Type B pancreatic cell (in vitro differentiated cells): ENCODE measurements around the gene WDR64. TPM values are rescaled to one million over a fixed set of nuclear protein-coding genes. Genes with fewer than 3 reads are reported as not detected.
"Not testable (repeated sequence)": the region's sequence is repeated elsewhere in the genome, so short reads cannot be mapped to it uniquely, and the experiment has no call there.

Experiments
- DNase-seq: peaks from one replicate; pipeline ENCODE4 v3.0.0; 2021; ENCODE audit warnings: mixed read lengths; ENCODE audit not compliant: unreplicated experiment; ENCODE audit errors: extremely low spot score
- H3K27ac Mint-ChIP-seq: 2 replicates; pipeline ENCODE4 v1.8.0; 2021; ENCODE audit warnings: mild to moderate bottlenecking, mixed read lengths
- H3K27me3 Mint-ChIP-seq: 2 replicates; pipeline ENCODE4 v1.8.0; 2021; ENCODE audit warnings: mixed read lengths
- H3K36me3 Mint-ChIP-seq: 2 replicates; pipeline ENCODE4 v1.8.0; 2021; ENCODE audit warnings: mixed read lengths
- H3K4me1 Mint-ChIP-seq: one replicate; pipeline ENCODE4 v1.8.0; 2021; ENCODE audit warnings: mixed read lengths; ENCODE audit not compliant: unreplicated experiment
- H3K4me3 Mint-ChIP-seq: 2 replicates; pipeline ENCODE4 v1.8.0; 2021; ENCODE audit warnings: mild to moderate bottlenecking, mixed read lengths
- H3K9me3 Mint-ChIP-seq: 2 replicates; pipeline ENCODE4 v1.8.0; 2021; ENCODE audit warnings: mixed read lengths
- total RNA-seq: library from RNA; stranded (reverse); gene quantifications from 2 replicates; pipeline ENCODE4 v1.2.1, GENCODE V29; 2021; ENCODE audit warnings: low replicate concordance
- TF ChIP-seq, protein P1 (sequence below): fragments of 200-600 bp; sonication (generic); conservative IDR thresholded peaks from 2 replicates; pipeline ENCODE4 v1.5.0; 2021; ENCODE audit warnings: antibody characterized with exemption, mild to moderate bottlenecking

Gene WDR64
- total RNA-seq, 1 donor from 2014 or later, result not detected

DNA sequence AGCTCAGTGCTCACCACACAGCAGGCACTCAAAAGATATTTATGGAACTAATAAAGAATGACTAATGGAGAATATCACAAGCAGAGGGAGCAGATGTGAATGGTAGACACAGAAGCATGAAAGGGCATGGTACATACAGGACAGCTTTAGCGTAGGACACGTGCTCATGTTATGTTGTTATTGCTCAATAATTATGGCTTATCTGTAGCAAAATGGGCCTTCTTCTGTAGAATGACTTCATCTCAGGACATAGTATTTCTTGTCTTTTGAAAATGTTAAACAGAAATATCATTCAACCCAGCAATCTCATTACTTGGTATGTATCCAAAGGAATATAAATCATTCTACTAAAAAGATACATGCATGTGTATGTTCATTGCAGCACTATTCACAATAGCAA, 137.0 kb downstream of the WDR64 start:
- H3K27ac Mint-ChIP-seq, result no peak overlapping the region
- no peaks in the 10 kb centered on the region for H3K36me3 Mint-ChIP-seq

DNA sequence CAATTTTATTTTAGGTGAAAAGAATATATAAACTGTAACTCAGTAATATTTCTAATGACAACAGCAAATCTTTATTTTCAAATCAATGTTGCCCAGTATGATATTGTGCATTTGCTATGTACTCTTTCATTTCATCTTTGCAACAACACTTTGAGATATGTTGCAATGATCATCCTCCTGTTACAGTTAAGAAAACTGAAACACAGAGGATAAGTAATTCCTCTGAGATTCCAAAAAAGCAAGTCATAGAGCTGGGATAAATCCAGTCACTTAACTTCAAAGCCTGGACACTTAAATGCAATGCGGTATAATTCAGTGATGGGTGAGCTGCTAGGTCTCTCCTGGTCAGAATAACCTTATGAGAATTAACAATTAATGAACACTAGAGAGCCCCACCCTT, 147.3 kb downstream of the WDR64 start:
- H3K27me3 Mint-ChIP-seq, result no peaks in the 10 kb centered on the region

More for the DNA sequence above, 137.0 kb downstream of the WDR64 start:
- no peak for DNase-seq
- H3K4me3 Mint-ChIP-seq, result no peak overlapping the region
- peaks cover 6% of the 10 kb centered on the region for H3K27me3 Mint-ChIP-seq
- TF ChIP-seq, protein P1, sequence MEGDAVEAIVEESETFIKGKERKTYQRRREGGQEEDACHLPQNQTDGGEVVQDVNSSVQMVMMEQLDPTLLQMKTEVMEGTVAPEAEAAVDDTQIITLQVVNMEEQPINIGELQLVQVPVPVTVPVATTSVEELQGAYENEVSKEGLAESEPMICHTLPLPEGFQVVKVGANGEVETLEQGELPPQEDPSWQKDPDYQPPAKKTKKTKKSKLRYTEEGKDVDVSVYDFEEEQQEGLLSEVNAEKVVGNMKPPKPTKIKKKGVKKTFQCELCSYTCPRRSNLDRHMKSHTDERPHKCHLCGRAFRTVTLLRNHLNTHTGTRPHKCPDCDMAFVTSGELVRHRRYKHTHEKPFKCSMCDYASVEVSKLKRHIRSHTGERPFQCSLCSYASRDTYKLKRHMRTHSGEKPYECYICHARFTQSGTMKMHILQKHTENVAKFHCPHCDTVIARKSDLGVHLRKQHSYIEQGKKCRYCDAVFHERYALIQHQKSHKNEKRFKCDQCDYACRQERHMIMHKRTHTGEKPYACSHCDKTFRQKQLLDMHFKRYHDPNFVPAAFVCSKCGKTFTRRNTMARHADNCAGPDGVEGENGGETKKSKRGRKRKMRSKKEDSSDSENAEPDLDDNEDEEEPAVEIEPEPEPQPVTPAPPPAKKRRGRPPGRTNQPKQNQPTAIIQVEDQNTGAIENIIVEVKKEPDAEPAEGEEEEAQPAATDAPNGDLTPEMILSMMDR, result no peak
- peaks cover 4% of the 10 kb centered on the region for H3K4me1 Mint-ChIP-seq
- H3K9me3 Mint-ChIP-seq, result no peaks in the 10 kb centered on the region

DNA sequence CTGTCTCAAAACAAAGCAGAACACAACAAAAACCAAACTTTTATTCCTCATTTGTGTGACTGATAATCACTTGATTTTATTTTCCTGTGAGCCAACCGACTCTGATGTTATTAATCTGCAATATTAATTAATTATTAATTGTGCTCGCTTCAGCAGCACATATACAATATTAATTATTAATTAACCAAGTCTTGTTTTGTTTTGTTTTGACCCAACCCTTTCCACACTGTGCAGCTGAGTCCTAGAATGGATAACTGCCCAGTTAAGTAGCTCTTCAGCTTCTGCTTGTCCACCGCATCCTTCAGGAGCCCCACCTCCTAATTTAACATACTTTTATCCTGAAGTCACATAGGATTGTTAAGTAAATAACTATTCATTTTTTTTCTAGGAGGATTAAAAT, 148.6 kb downstream of the WDR64 start:
- H3K4me1 Mint-ChIP-seq, result no peaks in the 10 kb centered on the region
- TF ChIP-seq, protein P1, result no peak
- no peak overlapping the region for H3K4me3 Mint-ChIP-seq
- H3K9me3 Mint-ChIP-seq, result no peaks in the 10 kb centered on the region
- DNase-seq, result no peak
- no peaks in the 10 kb centered on the region for H3K36me3 Mint-ChIP-seq
- H3K27me3 Mint-ChIP-seq, result no peaks in the 10 kb centered on the region
- no peak overlapping the region for H3K27ac Mint-ChIP-seq

More for the DNA sequence above, 147.3 kb downstream of the WDR64 start:
- no peaks in the 10 kb centered on the region for H3K36me3 Mint-ChIP-seq
- H3K4me3 Mint-ChIP-seq, result no peak overlapping the region
- TF ChIP-seq, protein P1, result no peak
- no peaks in the 10 kb centered on the region for H3K9me3 Mint-ChIP-seq
- no peaks in the 10 kb centered on the region for H3K4me1 Mint-ChIP-seq
- no peak for DNase-seq
- no peak overlapping the region for H3K27ac Mint-ChIP-seq

DNA sequence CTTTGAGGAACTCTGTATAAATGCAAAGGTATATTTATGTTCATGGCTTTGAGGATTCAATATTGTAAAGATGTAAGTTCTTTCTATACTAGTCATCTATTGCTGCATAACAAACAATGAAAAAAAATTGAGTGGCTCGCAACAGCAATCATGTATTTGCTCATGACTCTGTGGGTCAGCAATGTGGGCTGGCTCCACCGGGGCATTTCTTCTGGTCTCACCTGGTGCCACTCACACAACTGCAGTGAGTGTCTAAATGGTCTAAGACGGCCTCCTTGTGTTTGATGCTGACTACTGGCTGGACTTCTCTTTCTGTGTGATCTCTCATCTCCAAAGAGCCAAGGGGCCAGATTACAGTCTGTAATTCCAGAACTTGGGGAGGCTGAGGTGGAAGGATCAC, 150.8 kb downstream of the WDR64 start:
- no peaks in the 10 kb centered on the region for H3K36me3 Mint-ChIP-seq
- TF ChIP-seq, protein P1, result no peak
- H3K9me3 Mint-ChIP-seq, result no peaks in the 10 kb centered on the region
- no peak for DNase-seq
- no peaks in the 10 kb centered on the region for H3K27me3 Mint-ChIP-seq
- no peak overlapping the region for H3K27ac Mint-ChIP-seq
- no peak overlapping the region for H3K4me3 Mint-ChIP-seq
- no peaks in the 10 kb centered on the region for H3K4me1 Mint-ChIP-seq

DNA sequence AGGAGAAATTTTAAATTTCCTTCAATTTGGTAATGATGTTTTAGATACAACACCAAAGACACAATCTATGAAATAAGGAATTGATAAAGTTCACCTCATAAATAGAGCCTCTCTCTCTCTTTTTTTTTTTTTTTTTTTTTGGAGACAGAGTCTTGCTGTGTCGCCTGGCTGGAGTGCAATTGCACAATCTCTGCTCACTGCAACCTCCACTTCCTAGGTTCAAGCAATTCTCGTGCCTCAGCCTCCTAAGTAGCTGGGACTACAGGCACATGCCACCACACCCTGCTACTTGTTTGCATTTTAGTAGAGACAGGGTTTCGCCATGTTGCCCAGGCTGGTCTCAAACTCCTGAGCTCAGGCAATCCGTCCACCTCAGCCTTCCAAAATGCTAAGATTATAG, 152.6 kb downstream of the WDR64 start:
- not testable (repeated sequence) for H3K27ac Mint-ChIP-seq, H3K9me3 Mint-ChIP-seq, H3K4me1 Mint-ChIP-seq, H3K27me3 Mint-ChIP-seq, H3K36me3 Mint-ChIP-seq, H3K4me3 Mint-ChIP-seq, DNase-seq

DNA sequence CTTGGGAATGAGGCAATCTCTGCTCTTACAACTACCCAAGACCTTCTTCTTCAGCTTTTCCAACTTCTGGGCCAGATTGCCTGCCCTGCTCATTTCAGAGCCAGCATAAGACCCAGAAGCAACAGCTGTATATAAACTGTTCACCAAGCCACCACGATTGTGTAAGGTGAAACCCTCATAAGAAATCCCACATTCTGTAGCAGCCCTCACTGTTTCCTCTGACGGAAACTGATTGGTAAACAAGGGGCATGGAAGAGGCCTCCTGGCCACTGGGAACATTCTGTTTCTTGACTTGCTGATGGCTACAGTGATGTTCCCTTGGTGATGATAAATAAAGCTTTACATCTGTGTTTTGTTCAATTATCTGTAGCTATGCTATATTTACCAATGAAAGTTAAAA, 156.2 kb downstream of the WDR64 start:
- Mint-ChIP-seq H3K36me3 (no peaks in the 10 kb centered on the region), H3K27ac (no peak overlapping the region), H3K27me3 (peaks cover 3% of the 10 kb centered on the region), H3K4me3 (no peak overlapping the region), H3K9me3 (no peaks in the 10 kb centered on the region), H3K4me1 (peaks cover 5% of the 10 kb centered on the region)
- DNase-seq, result no peak
- TF ChIP-seq, protein P1, result no peak
